Kidney (tissue), 14 donors: ENCODE measurements around the gene FAM83G. TPM values are rescaled to one million over a fixed set of nuclear protein-coding genes. Genes with fewer than 3 reads are reported as not detected.

Source experiments
- DNase-seq, 5 donors: peaks; one replicate each; pipeline ENCODE4 v3.0.0-alpha.2; 2013 to 2020
- FAIRE-seq: peaks from 2 replicates; lab custom pipeline; 2012; peaks lifted over from hg19 to GRCh38; lab: Jason Lieb, UNC
- H3K27ac ChIP-seq, 2 donors: one replicate each; pipeline ENCODE4 v1.7.0; 2013; ENCODE audit warnings: low read depth in 2 of 2, low read length in 2 of 2, inconsistent platforms in 1 of 2
- H3K27me3 ChIP-seq: one replicate; pipeline ENCODE4 v1.7.1; 2013; ENCODE audit warnings: low read length, inconsistent platforms; ENCODE audit not compliant: control insufficient read depth, insufficient read depth
- H3K36me3 ChIP-seq, 3 donors: one replicate each; pipeline versions ENCODE4 v1.7.0 to v1.7.1; 2013; ENCODE audit warnings: low read length in 3 of 3, control low read depth in 1 of 3, inconsistent platforms in 1 of 3; ENCODE audit not compliant: insufficient read depth in 3 of 3, control insufficient read depth in 2 of 3
- H3K4me1 ChIP-seq, 3 donors: one replicate each; pipeline versions ENCODE4 v1.7.0 to v1.7.1; 2013; ENCODE audit warnings: low read length in 3 of 3, inconsistent platforms in 1 of 3, low read depth in 1 of 3; ENCODE audit not compliant: control insufficient read depth in 2 of 3, insufficient read depth in 2 of 3
- H3K4me3 ChIP-seq, 3 donors: one replicate each; pipeline versions ENCODE4 v1.7.0 to v1.8.1; 2013; ENCODE audit warnings: low read length in 3 of 3, control low read depth in 1 of 3, inconsistent platforms in 1 of 3
- H3K9ac ChIP-seq, 3 donors: one replicate each; pipeline versions ENCODE4 v1.7.0 to v1.7.1; 2013; ENCODE audit warnings: low read length in 3 of 3, control low read depth in 1 of 3, inconsistent platforms in 1 of 3
- H3K9me3 ChIP-seq, 3 donors: one replicate each; pipeline versions ENCODE4 v1.7.0 to v1.7.1; 2013; ENCODE audit warnings: low read length in 3 of 3, control low read depth in 1 of 3, inconsistent platforms in 1 of 3; ENCODE audit not compliant: control insufficient read depth in 2 of 3, insufficient read depth in 1 of 3
- CTCF ChIP-seq: IDR thresholded peaks from 3 replicates; pipeline ENCODE4 v1.5.1; 2012; ENCODE audit warnings: mild to moderate bottlenecking, moderate library complexity, borderline replicate concordance; ENCODE audit not compliant: insufficient read depth; ENCODE audit errors: extremely low read depth
- intact Hi-C: fragments of 100-400 bp; cut with DNase I; formaldehyde crosslinking; loops from one replicate; pipeline ENCODE4 v1.11.1; 2022
- polyA plus RNA-seq: library from polyadenylated mRNA; stranded (reverse); fragments of 350-450 nt; fragmentation: Illumina TruSeq; extraction: RNeasy Lipid Tissue Mini Kit (QIAGEN cat#74804); gene quantifications from one replicate; pipeline ENCODE4 v1.2.3, GENCODE V29; 2014; ENCODE audit warnings: low read depth, low replicate concordance; ENCODE audit not compliant: insufficient read depth
- total RNA-seq: library from RNA; stranded (reverse); fragmentation: NEBNext Ultra II Directional; extraction: Animal tissue kit (Norgen Biotek cat#: 25700); gene quantifications from one replicate; pipeline ENCODE4 v1.2.1, GENCODE V29; 2021
- donor health status: control.
- donor health status: control.
- donor health status: control.
- donor health status: control.
- donor health status: control.
- donor health status: DM: yes; HTN: yes; CAD: no.
- donor health status: Normal renal cell carcinoma (clear cell type).

Gene FAM83G
- total and polyA plus RNA-seq, 2 donors from 2014 or later = 4.9 to 8.0 TPM

GRCh38 chr17:18933102-18934058 is 71.2 kb downstream of the FAM83G start:
- H3K4me3 ChIP-seq = no peak overlapping the region
- no peak overlapping the region for H3K27ac ChIP-seq
- intact Hi-C loops = no loop called here
- no peak for FAIRE-seq
- H3K9me3 ChIP-seq = no peaks in the 10 kb centered on the region
- H3K9ac ChIP-seq = no peak overlapping the region
- no peaks in the 10 kb centered on the region for H3K4me1 ChIP-seq
- no peak for DNase-seq
- H3K36me3 ChIP-seq = peaks cover 7 to 11% (median 8%) of the 10 kb centered on the region in 3 donors
- TF ChIP-seq CTCF = no peak
- H3K27me3 ChIP-seq = no peaks in the 10 kb centered on the region

GRCh38 chr17:18932360-18933055 is 72.1 kb downstream of the FAM83G start:
- Histone ChIP-seq H3K27me3 (no peaks in the 10 kb centered on the region), H3K4me3 (no peak overlapping the region), H3K9ac (no peak overlapping the region), H3K9me3 (no peaks in the 10 kb centered on the region), H3K27ac (no peak overlapping the region), H3K4me1 (no peaks in the 10 kb centered on the region), H3K36me3 (peaks cover 7 to 13% (median 8%) of the 10 kb centered on the region in 3 donors)
- intact Hi-C loops = no loop called here
- DNase-seq (no peak), FAIRE-seq (no peak)
- no peak for TF ChIP-seq CTCF

GRCh38 chr17:18928628-18929125 is 75.9 kb downstream of the FAM83G start:
- DNase-seq = no peak
- TF ChIP-seq CTCF = no peak
- H3K27ac ChIP-seq = no peak overlapping the region
- intact Hi-C loops = no loop called here
- H3K27me3 ChIP-seq = no peaks in the 10 kb centered on the region
- H3K4me3 ChIP-seq = no peak overlapping the region
- no peak for FAIRE-seq
- no peak overlapping the region for H3K9ac ChIP-seq
- no peaks in the 10 kb centered on the region for H3K9me3 ChIP-seq
- peaks cover 10 to 22% (median 14%) of the 10 kb centered on the region in 3 donors for H3K36me3 ChIP-seq
- H3K4me1 ChIP-seq = no peaks in the 10 kb centered on the region
